OCI-LY1 (cell line): ENCODE results near the gene MLPH.

Experiments used
- H2AFZ ChIP-seq: fragments of 200-600 bp; sonication (generic), shearing (Covaris generic); 2 replicates; pipeline ENCODE4 v1.6.0; 2014; ENCODE audit warnings: antibody characterized with exemption, mild to moderate bottlenecking, low read length
- H3F3A ChIP-seq: fragments of 200-600 bp; sonication (generic), shearing (Covaris generic); 2 replicates; pipeline ENCODE4 v1.6.0; 2014; ENCODE audit warnings: mild to moderate bottlenecking, antibody characterized with exemption, low read length, moderate library complexity; ENCODE audit not compliant: insufficient read depth
- H3K27ac ChIP-seq: fragments of 200-600 bp; sonication (generic); 2 replicates; pipeline ENCODE4 v1.5.1; 2014; ENCODE audit warnings: low read length, mixed run types, mild to moderate bottlenecking, low read depth; ENCODE audit not compliant: poor library complexity, severe bottlenecking
- H3K27me3 ChIP-seq: fragments of 200-600 bp; sonication (generic); 2 replicates; pipeline ENCODE4 v1.6.0; 2014; ENCODE audit warnings: antibody characterized with exemption, mild to moderate bottlenecking, low read length, moderate library complexity; ENCODE audit not compliant: insufficient read depth
- H3K36me3 ChIP-seq: fragments of 200-600 bp; sonication (generic); 2 replicates; pipeline ENCODE4 v1.6.1; 2014; ENCODE audit warnings: mild to moderate bottlenecking, antibody characterized with exemption, low read length, moderate library complexity, mixed read lengths; ENCODE audit not compliant: insufficient read depth
- H3K4me1 ChIP-seq: fragments of 200-600 bp; sonication (generic); 2 replicates; pipeline ENCODE4 v1.5.1; 2014; ENCODE audit warnings: mild to moderate bottlenecking, low read length, moderate library complexity; ENCODE audit not compliant: insufficient read depth, severe bottlenecking
- H3K4me2 ChIP-seq: fragments of 200-600 bp; sonication (generic), shearing (Covaris generic); 2 replicates; pipeline ENCODE4 v1.6.1; 2014; ENCODE audit warnings: low read length
- H3K4me3 ChIP-seq: fragments of 200-600 bp; sonication (generic); 2 replicates; pipeline ENCODE4 v1.5.1; 2014; ENCODE audit warnings: low read length, low read depth, mild to moderate bottlenecking, mixed read lengths; ENCODE audit not compliant: poor library complexity, severe bottlenecking
- H3K79me2 ChIP-seq: fragments of 200-600 bp; shearing (Covaris generic); 2 replicates; pipeline ENCODE4 v1.6.1; 2016; ENCODE audit warnings: mixed run types, low read length, mixed read lengths; ENCODE audit not compliant: insufficient read depth
- H3K9ac ChIP-seq: fragments of 200-600 bp; sonication (generic), shearing (Covaris generic); 2 replicates; pipeline ENCODE4 v1.6.1; 2014; ENCODE audit warnings: mild to moderate bottlenecking, low read length, mixed read lengths
- H3K9me2 ChIP-seq: fragments of 200-600 bp; sonication (generic), shearing (Covaris generic); 2 replicates; pipeline ENCODE4 v1.6.1; 2014; ENCODE audit warnings: low read depth, mild to moderate bottlenecking, low read length, mixed read lengths
- H3K9me3 ChIP-seq: fragments of 200-600 bp; shearing (Covaris generic); 2 replicates; pipeline ENCODE4 v1.6.1; 2014; ENCODE audit warnings: low read length, mixed read lengths
- H4K20me1 ChIP-seq: fragments of 200-600 bp; sonication (generic), shearing (Covaris generic); 2 replicates; pipeline ENCODE4 v1.6.0; 2016; ENCODE audit warnings: mild to moderate bottlenecking, low read length; ENCODE audit not compliant: insufficient read depth
- EZH2 ChIP-seq: fragments of 200-600 bp; sonication (generic), shearing (Covaris generic); IDR thresholded peaks from 2 replicates; pipeline ENCODE4 v1.8.0; 2017; ENCODE audit warnings: borderline replicate concordance, mixed run types, mild to moderate bottlenecking, antibody characterized with exemption, low read length, moderate library complexity, mixed read lengths
- TF ChIP-seq, protein P1 (sequence below): fragments of 200-600 bp; sonication (generic), shearing (Covaris generic); IDR thresholded peaks from 2 replicates; pipeline ENCODE4 v1.5.1; 2017; ENCODE audit warnings: mild to moderate bottlenecking, antibody characterized with exemption, low read length, moderate library complexity, mixed read lengths

Gene MLPH

DNA sequence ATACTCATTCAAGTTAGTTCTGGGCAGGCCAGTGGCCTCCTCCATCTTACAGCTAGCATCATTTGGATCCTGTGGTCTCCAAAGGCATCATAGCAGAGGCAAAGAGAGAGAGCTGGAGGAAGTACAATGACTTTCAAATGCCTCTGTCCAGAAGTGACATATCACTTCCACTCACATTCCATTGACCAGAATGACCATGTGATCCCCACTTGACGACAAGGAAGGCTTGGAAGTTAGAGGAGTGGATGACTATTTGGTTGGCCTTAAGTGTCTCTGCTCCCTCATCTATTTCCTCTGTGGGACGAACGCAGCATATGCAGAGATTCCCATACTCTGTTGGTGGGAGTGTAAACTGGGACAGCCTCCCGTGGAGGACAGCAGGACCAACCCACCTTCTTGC is 27.8 kb upstream of the MLPH start:
- H3K27me3 ChIP-seq = no peaks in the 10 kb centered on the region
- no peaks in the 10 kb centered on the region for H3K4me1 ChIP-seq
- no peaks in the 10 kb centered on the region for H3F3A ChIP-seq
- H3K36me3 ChIP-seq = no peaks in the 10 kb centered on the region
- H3K9ac ChIP-seq = no peak overlapping the region
- TF ChIP-seq EZH2 = no peak
- TF ChIP-seq, protein P1, sequence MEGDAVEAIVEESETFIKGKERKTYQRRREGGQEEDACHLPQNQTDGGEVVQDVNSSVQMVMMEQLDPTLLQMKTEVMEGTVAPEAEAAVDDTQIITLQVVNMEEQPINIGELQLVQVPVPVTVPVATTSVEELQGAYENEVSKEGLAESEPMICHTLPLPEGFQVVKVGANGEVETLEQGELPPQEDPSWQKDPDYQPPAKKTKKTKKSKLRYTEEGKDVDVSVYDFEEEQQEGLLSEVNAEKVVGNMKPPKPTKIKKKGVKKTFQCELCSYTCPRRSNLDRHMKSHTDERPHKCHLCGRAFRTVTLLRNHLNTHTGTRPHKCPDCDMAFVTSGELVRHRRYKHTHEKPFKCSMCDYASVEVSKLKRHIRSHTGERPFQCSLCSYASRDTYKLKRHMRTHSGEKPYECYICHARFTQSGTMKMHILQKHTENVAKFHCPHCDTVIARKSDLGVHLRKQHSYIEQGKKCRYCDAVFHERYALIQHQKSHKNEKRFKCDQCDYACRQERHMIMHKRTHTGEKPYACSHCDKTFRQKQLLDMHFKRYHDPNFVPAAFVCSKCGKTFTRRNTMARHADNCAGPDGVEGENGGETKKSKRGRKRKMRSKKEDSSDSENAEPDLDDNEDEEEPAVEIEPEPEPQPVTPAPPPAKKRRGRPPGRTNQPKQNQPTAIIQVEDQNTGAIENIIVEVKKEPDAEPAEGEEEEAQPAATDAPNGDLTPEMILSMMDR = no peak
- H4K20me1 ChIP-seq = no peaks in the 10 kb centered on the region
- H2AFZ ChIP-seq = no peak overlapping the region
- H3K9me3 ChIP-seq = no peaks in the 10 kb centered on the region
- H3K4me2 ChIP-seq = no peak overlapping the region
- H3K79me2 ChIP-seq = no peaks in the 10 kb centered on the region
- no peak overlapping the region for H3K27ac ChIP-seq
- no peaks in the 10 kb centered on the region for H3K9me2 ChIP-seq
- H3K4me3 ChIP-seq = no peak overlapping the region

DNA sequence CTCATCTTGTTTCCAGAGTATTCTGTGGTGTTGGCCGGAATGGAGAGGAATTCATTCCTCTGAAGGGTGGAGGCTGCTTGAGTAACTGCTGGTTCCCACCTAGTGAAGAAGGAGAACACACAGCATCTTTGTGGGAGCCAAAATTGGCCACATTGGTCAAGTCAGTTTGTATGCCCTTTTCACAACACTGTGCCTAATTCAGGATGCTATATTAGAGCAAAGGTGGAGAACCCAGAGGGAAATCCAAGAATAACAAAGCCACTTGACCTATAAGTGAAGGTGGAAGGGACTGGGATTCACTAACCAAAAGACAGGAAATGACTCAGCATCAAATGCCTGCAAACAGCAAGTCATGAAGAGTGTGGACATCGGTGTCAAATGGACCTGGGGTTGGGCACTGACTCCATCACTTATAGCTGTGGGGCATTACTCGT is 27.3 kb upstream of the MLPH start:
- no peaks in the 10 kb centered on the region for H3K27me3 ChIP-seq
- TF ChIP-seq, protein P1 = no peak
- no peak overlapping the region for H2AFZ ChIP-seq
- H3F3A ChIP-seq = no peaks in the 10 kb centered on the region
- no peaks in the 10 kb centered on the region for H3K9me2 ChIP-seq
- no peak overlapping the region for H3K4me3 ChIP-seq
- no peak overlapping the region for H3K4me2 ChIP-seq
- H3K79me2 ChIP-seq = no peaks in the 10 kb centered on the region
- H3K36me3 ChIP-seq = no peaks in the 10 kb centered on the region
- H4K20me1 ChIP-seq = no peaks in the 10 kb centered on the region
- no peaks in the 10 kb centered on the region for H3K4me1 ChIP-seq
- H3K9ac ChIP-seq = no peak overlapping the region
- H3K27ac ChIP-seq = no peak overlapping the region
- no peaks in the 10 kb centered on the region for H3K9me3 ChIP-seq

DNA sequence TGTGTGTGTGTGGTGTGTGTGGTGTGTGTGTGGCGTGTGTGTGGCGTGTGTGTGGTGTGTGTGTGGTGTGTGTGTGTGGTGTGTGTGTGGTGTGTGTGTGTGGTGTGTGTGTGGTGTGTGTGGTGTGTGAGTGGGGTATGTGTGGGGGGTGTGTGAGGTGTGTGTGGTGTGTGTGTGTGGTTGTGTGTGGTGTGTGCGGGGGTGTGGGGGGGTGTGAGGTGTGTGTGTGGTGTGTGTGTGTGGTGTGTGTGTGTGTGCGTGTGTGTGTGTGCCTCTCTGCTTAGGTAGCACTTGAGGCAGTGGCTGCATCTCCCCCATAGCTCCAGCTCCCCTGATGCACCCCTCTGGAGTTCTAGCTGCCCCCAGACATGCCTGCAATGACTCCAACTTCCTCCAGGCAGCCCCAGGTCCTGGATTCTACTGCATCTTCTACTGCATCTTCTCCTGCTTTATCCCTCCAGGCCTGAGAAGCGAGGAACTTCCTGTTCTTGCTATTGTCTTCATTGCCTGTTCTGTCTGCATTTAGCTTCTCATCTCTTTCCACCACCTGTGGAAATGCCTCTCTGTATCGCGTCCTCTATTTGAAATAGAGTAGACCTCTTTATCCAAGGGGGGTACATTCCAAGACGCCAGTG is 22.2 kb upstream of the MLPH start:
- Histone ChIP-seq H4K20me1 (no peaks in the 10 kb centered on the region), H3K4me3 (no peak overlapping the region), H3K79me2 (no peaks in the 10 kb centered on the region), H3K9me2 (no peaks in the 10 kb centered on the region), H3K4me1 (no peaks in the 10 kb centered on the region), H3K9ac (no peak overlapping the region), H3K27me3 (peaks cover 3% of the 10 kb centered on the region; the same call in 1 of the 2 replicates), H2AFZ (no peak overlapping the region), H3F3A (no peaks in the 10 kb centered on the region), H3K9me3 (no peaks in the 10 kb centered on the region), H3K4me2 (no peak overlapping the region), H3K27ac (no peak overlapping the region), H3K36me3 (no peaks in the 10 kb centered on the region)
- no peak for TF ChIP-seq EZH2
- TF ChIP-seq, protein P1 = no peak
